NCI-H2171 (cell line): Measurements from ENCODE around the gene LGALS16.
A peak's percentile ranks its signal among the peaks of the same experiment; 100 is the strongest.
"Not testable (repeated sequence)": the region's sequence is repeated elsewhere in the genome, so short reads cannot be mapped to it uniquely, and the experiment has no call there.

Source experiments
- DNase-seq: peaks from one replicate; lab custom pipeline; 2025; lab: John Stamatoyannopoulos, UW

Gene LGALS16, protein sequence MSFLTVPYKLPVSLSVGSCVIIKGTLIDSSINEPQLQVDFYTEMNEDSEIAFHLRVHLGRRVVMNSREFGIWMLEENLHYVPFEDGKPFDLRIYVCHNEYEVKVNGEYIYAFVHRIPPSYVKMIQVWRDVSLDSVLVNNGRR

DNA sequence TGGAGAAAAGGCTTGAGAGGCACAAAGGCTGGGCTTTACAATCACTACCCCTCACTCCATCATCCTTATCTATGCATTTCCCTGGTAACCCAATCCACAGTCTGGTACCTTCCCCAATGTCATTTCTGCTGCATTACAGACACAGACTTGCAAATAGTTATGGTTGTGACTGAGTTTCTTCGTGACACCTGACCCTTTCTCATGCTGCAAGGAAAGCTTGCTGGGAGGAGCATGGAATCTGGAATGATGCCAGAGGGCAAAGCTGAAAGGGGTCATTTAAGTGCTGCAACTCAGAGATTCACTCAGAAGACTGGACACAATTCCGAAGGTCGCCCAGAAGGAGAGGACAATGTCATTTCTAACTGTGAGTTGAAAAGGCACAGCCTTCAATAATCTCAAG, at the start of gene LGALS16:
TSS of gene LGALS16 (plus strand) at position 301 of the 400 bp plus-strand sequence. CDS start at position 350, 49 bp downstream.
- no peak for DNase-seq

- DNase-seq, result no peak
These were observed 48.7 kb upstream of the LGALS16 start for GRCh38 chr19:39607021-39607420.

DNA sequence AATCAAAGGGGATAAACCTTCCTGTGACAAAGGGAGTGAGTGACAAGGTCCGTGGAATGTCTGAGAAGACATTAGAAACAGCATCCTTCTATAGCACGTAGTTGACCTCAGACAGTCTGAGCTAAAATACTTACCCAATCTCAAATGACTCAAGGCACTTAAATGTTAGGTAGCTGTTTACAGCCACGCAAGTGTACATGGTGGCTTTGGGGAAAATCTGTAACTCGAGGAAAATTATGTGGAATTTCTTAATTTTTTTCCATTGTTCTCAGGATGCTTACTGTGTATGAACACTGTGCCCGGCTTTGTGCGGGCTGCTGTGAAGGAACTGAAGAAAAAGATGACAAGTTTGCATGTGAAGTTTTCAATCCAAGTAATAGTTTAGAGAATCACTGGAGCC, 48.2 kb upstream of the LGALS16 start:
- no peak for DNase-seq

DNA sequence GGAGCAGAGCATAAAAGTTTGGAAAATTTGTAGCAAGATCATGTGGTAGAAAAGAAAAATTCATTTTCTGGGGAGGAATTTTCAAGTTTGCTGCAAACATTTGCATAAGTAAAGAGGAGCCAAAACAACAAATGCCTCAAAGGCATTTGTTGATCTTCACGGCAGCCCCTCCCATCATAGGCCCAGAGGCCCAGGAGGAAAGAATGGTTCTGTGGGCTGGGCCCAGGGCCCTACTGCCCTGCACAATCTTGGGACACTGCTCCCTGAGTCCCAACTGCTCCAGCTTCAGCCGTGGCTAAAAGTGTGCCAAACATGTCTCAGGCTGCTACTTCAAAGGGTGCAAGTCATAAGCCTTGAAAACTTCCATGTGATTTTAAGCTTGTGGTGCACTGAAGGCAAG, 42.1 kb upstream of the LGALS16 start:
- no peak for DNase-seq

GRCh38 chr19:39617745-39618144, 38.0 kb upstream of the LGALS16 start:
- no peak for DNase-seq

DNA sequence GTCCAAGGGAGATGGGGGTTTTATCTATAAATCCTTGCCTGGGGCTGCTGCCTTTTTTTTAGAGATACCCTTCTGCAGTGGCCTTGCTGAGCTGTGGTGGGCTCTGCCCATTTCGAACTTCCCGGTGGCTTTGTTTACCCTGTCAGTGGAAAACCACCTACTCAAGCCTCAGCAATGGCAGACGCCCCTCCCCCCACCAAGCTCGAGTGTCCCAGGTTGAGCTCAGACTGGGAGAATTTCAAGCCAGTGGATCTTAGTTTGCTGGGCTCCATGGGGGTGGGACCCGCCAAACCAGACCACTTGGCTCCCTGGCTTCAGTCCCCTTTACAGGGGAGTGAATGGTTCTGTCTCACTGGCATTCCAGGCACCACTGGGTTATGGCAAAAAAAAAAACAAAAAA, 31.8 kb upstream of the LGALS16 start:
- DNase-seq, result no peak

DNA sequence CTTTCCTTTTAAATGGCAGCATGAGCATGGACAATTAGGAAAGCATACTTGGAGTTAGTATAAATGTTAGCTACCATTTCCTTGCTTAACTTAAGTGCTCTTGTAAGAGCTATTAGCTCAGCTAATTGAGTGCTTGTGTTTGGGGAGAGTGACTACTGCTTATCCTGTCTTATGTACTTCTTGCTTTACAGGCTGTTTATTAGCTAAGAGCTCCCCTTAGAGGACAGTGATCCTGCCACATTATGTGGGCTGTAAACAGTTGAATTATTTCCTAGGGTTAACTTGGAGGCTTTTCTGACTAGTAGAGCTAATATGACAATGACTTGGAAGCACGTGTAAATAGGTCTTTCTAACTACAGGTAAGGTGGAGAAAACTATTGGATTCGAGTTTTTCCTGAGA, 28.1 kb upstream of the LGALS16 start:
- DNase-seq, result not testable (repeated sequence)

DNA sequence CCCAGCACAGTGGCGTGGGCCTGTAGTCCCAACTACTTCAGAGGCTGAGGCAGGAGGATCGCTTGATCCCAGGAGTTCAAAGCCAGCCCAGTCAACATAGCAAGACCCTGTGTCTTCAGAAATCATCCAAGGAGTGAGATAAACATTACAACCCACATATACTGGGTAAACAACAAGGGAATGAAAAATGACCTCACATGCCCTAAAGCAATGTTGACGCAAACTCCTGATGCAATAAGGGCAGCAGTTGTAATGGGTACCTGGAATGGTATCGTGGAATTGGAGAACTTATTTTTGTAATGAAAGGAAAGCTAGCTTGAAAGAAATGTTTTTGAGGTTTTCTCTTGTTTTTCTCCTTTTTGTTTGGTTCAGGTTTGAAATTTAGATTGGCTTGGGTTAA, 24.5 kb upstream of the LGALS16 start:
- no peak for DNase-seq

GRCh38 chr19:39631626-39632025, 24.1 kb upstream of the LGALS16 start:
- no peak for DNase-seq

- no peak for DNase-seq
These were observed 17.8 kb upstream of the LGALS16 start for GRCh38 chr19:39637891-39638290.

DNA sequence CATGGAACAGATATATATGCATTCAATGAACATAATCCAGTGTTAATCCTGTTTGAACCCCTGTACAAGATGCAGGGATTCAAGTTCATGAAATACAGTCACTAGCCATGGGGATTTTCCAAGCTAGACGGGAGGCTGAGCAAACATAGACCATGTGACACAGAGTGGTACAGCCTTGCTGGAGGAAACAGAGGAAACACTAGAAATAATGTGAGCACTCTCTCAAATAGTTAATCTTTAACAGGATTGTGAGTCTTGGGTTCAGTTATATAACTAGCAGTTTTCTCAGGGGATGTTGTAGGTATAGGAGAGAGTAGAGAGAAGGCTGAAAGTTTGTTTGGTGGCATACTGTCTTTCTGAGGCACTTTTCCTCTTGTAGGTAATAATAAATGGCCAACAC, 13.9 kb upstream of the LGALS16 start:
- DNase-seq, result no peak

DNA sequence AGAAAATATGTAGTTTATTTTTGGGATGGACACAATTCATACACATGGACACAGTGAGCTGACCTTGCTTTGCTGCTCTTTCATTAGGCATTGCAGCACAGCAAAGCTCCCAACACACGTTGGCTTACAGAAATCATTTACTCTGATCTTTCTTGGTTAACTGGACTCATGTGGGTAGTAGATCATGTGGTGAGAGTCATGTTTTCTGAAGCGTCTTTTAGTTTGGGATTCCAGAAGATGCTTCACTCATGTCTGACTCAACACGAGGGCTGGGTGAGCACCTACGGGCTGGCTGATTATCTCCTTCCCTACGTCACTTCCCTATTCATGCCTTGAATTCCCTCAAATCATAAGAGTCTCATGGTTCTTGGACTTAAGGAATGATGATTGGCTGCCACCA, 12.1 kb upstream of the LGALS16 start:
- no peak for DNase-seq

DNA sequence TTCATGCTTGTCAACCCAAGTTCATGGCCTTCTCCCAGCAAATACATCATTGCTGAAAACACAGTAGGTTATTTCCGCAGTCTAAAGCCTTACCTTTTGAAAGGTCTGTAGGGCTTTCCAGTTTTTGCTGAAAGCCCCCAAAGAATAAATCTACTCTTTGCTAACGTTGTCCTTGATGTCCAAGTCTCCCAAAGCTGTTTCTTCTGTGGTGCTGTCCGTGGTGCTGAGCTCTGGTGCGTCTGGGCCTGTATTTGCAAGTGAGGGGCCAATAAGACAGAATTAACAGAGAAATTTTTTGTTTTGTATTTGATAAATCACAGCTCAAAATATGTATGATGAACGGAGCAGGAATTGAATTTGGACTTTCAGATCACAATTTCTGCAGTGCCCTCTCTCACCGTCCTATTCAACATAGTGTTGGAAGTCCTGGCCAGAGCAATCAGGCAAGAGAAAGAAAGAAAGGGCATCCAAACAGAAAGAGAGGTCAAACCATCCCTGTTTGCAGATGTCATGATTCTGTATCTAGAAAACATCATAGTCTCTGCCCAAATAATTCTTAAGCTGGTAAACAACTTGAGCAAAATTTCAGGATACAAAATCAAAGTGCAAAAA, 9.8 kb upstream of the LGALS16 start:
- DNase-seq, result no peak

DNA sequence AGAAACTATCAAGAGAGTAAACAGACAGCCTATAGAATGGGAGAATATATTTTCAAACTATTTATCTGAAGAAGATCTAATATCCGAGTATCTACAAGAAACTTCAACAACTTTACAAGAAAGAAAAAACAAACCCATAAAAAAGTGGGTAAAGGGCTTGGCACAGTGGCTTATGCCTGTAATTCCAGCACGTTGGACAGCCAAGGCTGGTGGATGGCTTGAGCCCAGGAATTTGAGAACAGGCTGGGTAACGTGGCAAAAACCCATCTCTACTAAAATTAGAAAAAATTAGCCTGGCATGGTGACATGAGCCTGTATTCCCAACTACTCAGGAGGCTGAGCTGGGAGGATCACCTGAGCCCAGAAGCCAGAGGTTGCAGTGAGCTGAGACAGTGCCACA, 7.8 kb upstream of the LGALS16 start:
- no peak for DNase-seq

DNA sequence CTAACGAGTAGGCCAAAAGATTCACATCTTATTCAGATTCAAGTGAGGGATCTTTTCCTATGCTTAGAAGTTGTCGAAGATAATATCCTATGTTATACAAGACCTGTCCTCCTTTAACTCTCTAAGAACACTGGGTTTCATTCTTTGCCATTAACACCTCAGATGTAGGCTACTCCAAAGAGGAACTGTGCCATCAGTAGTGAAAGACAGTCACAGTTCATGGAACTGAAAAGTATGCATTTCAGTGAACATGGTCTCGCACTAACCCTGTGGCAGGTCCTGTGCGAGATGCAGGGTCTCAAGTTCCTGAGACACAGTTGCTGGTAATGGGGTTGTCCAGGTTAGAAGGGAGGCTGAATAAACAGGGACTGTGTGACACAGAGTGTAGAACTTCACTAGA, 4.1 kb downstream of the LGALS16 start:
- DNase-seq, result no peak

DNA sequence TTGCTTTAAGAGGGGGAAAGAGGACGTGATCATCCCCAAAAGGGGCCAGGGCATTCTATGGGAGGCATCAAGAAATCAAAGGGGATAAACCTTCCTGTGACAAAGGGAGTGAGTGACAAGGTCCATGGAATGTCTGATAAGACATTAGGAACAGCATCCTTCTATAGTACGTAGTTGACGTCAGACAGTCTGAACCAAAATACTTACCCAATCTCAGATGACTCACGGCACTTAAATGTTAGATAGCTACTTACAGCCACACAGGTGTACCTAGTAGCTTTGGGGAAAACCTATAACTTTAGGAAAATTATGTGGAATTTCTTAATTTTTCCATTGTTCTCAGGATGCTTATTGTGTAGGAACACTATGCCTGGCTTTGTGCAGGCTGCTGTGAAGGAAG, 4.9 kb downstream of the LGALS16 start:
- no peak for DNase-seq

- no peak for DNase-seq
These were observed 5.9 kb downstream of the LGALS16 start for GRCh38 chr19:39661565-39661964.

DNA sequence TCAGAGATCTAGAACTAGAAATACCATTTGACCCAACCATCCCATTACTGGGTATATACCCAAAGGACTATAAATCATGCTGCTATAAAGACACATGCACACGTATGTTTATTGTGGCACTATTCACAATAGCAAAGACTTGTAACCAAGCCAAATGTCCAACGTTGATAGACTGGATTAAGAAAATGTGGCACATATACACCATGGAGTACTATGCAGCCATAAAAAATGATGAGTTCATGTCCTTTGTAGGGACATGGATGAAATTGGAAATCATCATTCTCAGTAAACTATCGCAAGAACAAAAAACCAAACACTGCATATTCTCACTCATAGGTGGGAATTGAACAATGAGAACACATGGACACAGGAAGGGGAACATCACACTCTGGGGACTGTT, 14.1 kb downstream of the LGALS16 start:
- not testable (repeated sequence) for DNase-seq

GRCh38 chr19:39670998-39671397, 15.3 kb downstream of the LGALS16 start:
- DNase-seq, result no peak

- peak; percentile 45 for DNase-seq
These were observed 16.1 kb downstream of the LGALS16 start for GRCh38 chr19:39671739-39672363.

DNA sequence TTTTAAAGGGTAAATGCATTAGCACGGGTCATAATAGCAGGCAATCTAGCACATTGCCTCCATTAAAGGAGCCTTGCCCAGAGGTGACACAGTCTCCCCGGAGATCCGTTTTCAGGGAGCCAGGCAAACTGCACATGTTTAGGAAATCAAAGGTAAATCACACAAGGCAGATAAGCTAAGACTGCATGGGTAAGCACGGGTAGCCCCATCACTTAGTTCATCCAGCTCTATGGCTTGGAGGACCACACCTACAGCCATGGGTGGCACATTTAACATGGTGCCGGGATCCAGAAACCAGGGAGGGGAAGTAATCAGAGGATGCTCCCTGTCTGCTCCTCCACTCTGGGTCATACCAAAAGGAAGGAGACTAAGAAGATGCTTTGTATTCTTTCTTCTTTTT, 16.8 kb downstream of the LGALS16 start:
- DNase-seq, result no peak

- DNase-seq, result not testable (repeated sequence)
These were observed 18.1 kb downstream of the LGALS16 start for GRCh38 chr19:39673862-39674261.

GRCh38 chr19:39676004-39676403, 20.3 kb downstream of the LGALS16 start:
- no peak for DNase-seq
